MM.1S (cell line): Measurements from ENCODE around the gene DPP9.

Experiments
- DNase-seq: peaks from one replicate; pipeline ENCODE4 v3.0.0-alpha.2; 2015
- H2AFZ ChIP-seq: fragments of 300-600 bp; sonication (generic); 2 replicates; pipeline ENCODE4 v1.6.0; 2016; ENCODE audit warnings: antibody characterized with exemption, low read length
- H3F3A ChIP-seq: fragments of 300-600 bp; sonication (generic); 2 replicates; pipeline ENCODE4 v1.6.1; 2016; ENCODE audit warnings: mild to moderate bottlenecking, antibody characterized with exemption, low read length, moderate library complexity, mixed read lengths; ENCODE audit not compliant: insufficient read depth
- H3K27ac ChIP-seq: fragments of 300-600 bp; sonication (generic); 2 replicates; pipeline ENCODE4 v1.5.1; 2016; ENCODE audit warnings: mild to moderate bottlenecking, low read length
- H3K27me3 ChIP-seq: fragments of 300-600 bp; sonication (generic); replicated peaks from 2 replicates; pipeline ENCODE4 v1.6.0; 2016; ENCODE audit warnings: low read length; ENCODE audit not compliant: insufficient read depth
- H3K36me3 ChIP-seq: fragments of 300-600 bp; sonication (generic); replicated peaks from 2 replicates; pipeline ENCODE4 v1.6.1; 2016; ENCODE audit warnings: mild to moderate bottlenecking, low read length, mixed read lengths; ENCODE audit not compliant: insufficient read depth
- H3K4me1 ChIP-seq: fragments of 300-600 bp; sonication (generic); 2 replicates; pipeline ENCODE4 v1.6.1; 2016; ENCODE audit warnings: low read length, mixed read lengths
- H3K4me2 ChIP-seq: fragments of 300-600 bp; sonication (generic); 2 replicates; pipeline ENCODE4 v1.6.0; 2016; ENCODE audit warnings: low read depth, low read length
- H3K4me3 ChIP-seq: fragments of 300-600 bp; sonication (generic); 2 replicates; pipeline ENCODE4 v1.5.1; 2016; ENCODE audit warnings: low read length, mixed read lengths
- H3K79me2 ChIP-seq: fragments of 300-600 bp; sonication (generic); 2 replicates; pipeline ENCODE4 v1.6.1; 2016; ENCODE audit warnings: mixed run types, low read length, mixed read lengths
- H3K9ac ChIP-seq: fragments of 300-600 bp; sonication (generic); 2 replicates; pipeline ENCODE4 v1.6.1; 2016; ENCODE audit warnings: low read length, mixed read lengths
- H3K9me2 ChIP-seq: fragments of 300-600 bp; sonication (generic); replicated peaks from 2 replicates; pipeline ENCODE4 v1.6.1; 2016; ENCODE audit warnings: mild to moderate bottlenecking, low read length, mixed read lengths; ENCODE audit not compliant: insufficient read depth
- H3K9me3 ChIP-seq: fragments of 300-600 bp; sonication (generic); replicated peaks from 2 replicates; pipeline ENCODE4 v1.6.1; 2016; ENCODE audit warnings: mild to moderate bottlenecking, low read length, mixed read lengths; ENCODE audit not compliant: insufficient read depth
- H4K20me1 ChIP-seq: fragments of 300-600 bp; sonication (generic); 2 replicates; pipeline ENCODE4 v1.6.1; 2016; ENCODE audit warnings: mild to moderate bottlenecking, low read length, moderate library complexity, mixed read lengths; ENCODE audit not compliant: insufficient read depth
- CTCF ChIP-seq: fragments of 300-600 bp; sonication (generic); IDR thresholded peaks from 2 replicates; pipeline ENCODE4 v1.5.1; 2016; ENCODE audit warnings: antibody characterized with exemption, low read length, mixed read lengths
- EZH2 ChIP-seq: fragments of 300-600 bp; sonication (generic); optimal IDR thresholded peaks from 2 replicates; pipeline ENCODE3; 2017; ENCODE audit warnings: low read depth, mild to moderate bottlenecking, antibody characterized with exemption, low read length, mixed read lengths
- EZH2phosphoT487 ChIP-seq: fragments of 300-600 bp; sonication (generic); IDR thresholded peaks from 2 replicates; pipeline ENCODE4 v1.6.1; 2018; ENCODE audit warnings: antibody characterized with exemption, low read length

DPP9 gene

GRCh38 chr19:4721196-4721595 lies 2.4 kb downstream of the DPP9 start:
- Histone ChIP-seq H3K9me3 (no peaks in the 10 kb centered on the region), H4K20me1 (no peaks in the 10 kb centered on the region), H3K27ac (no peak overlapping the region), H3F3A (0 out of 2 replicates have a peak, but pooled peaks cover 8% of the 10 kb centered on the region), H3K79me2 (peaks cover 55% of the 10 kb centered on the region), H3K9ac (no peak overlapping the region), H3K4me1 (peaks cover 10% of the 10 kb centered on the region), H3K4me2 (no peak overlapping the region), H3K36me3 (no peaks in the 10 kb centered on the region), H3K4me3 (no peak overlapping the region), H3K9me2 (no peaks in the 10 kb centered on the region), H3K27me3 (no peaks in the 10 kb centered on the region), H2AFZ (no peak overlapping the region)
- TF ChIP-seq EZH2, result no peak
- TF ChIP-seq EZH2phosphoT487, result no peak
- TF ChIP-seq CTCF, result no peak
- DNase-seq, result no peak

GRCh38 chr19:4720037-4720700 lies 3.5 kb downstream of the DPP9 start:
- DNase-seq, result no peak
- Histone ChIP-seq H2AFZ (no peak overlapping the region), H3F3A (0 out of 2 replicates have a peak, but pooled peaks cover 6% of the 10 kb centered on the region), H3K36me3 (peaks cover 4% of the 10 kb centered on the region; the same call in 1 of the 2 replicates), H3K79me2 (peaks cover 55% of the 10 kb centered on the region), H4K20me1 (no peaks in the 10 kb centered on the region), H3K9me3 (no peaks in the 10 kb centered on the region), H3K4me1 (peaks cover 10% of the 10 kb centered on the region), H3K4me3 (no peak overlapping the region), H3K9ac (no peak overlapping the region), H3K27ac (no peak overlapping the region), H3K9me2 (no peaks in the 10 kb centered on the region), H3K27me3 (no peaks in the 10 kb centered on the region), H3K4me2 (no peak overlapping the region)
- no peak for TF ChIP-seq EZH2
- no peak for TF ChIP-seq EZH2phosphoT487
- no peak for TF ChIP-seq CTCF

GRCh38 chr19:4719499-4719866 lies 4.2 kb downstream of the DPP9 start:
- Histone ChIP-seq H3K4me2 (no peak overlapping the region), H3K9me2 (no peaks in the 10 kb centered on the region), H4K20me1 (no peaks in the 10 kb centered on the region), H3K36me3 (peaks cover 4% of the 10 kb centered on the region; the same call in 1 of the 2 replicates), H3K9me3 (no peaks in the 10 kb centered on the region), H3K27ac (no peak overlapping the region), H2AFZ (no peak overlapping the region), H3K79me2 (peaks cover 55% of the 10 kb centered on the region), H3K4me1 (peaks cover 10% of the 10 kb centered on the region), H3K4me3 (no peak overlapping the region), H3F3A (no peaks in the 10 kb centered on the region), H3K9ac (no peak overlapping the region), H3K27me3 (no peaks in the 10 kb centered on the region)
- no peak for DNase-seq
- no peak for TF ChIP-seq CTCF
- TF ChIP-seq EZH2phosphoT487, result no peak
- no peak for TF ChIP-seq EZH2
